Panc1 (cell line): Measurements from ENCODE around the gene MN1. TPM values are rescaled to one million over a fixed set of nuclear protein-coding genes. Genes with fewer than 3 reads are reported as not detected.

Experiments used
- ATAC-seq: fragments of 200-7000 bp; cut with Tn5 transposase; 2 replicates; pipeline ENCODE4 v1.9.1; 2020; ENCODE audit warnings: mild to moderate bottlenecking, moderate library complexity
- BruUV-seq: library from RNA; stranded (reverse); fragments of 400-500 nt; replicated peaks from 2 replicates; lab custom pipeline; 2021; lab: Mats Ljungman, UMichigan
- CTCF ChIA-PET: fragments of 300-600 bp; sonication (Branson Sonifier 250); formaldehyde crosslinking; loops from one replicate; lab custom pipeline; 2022; ENCODE audit warnings: antibody characterized with exemption; lab: Charles Lee
- POLR2A ChIA-PET: fragments of 300-600 bp; sonication (Branson Sonifier 250); formaldehyde crosslinking; loops from one replicate; lab custom pipeline; 2022; ENCODE audit warnings: antibody characterized with exemption; lab: Charles Lee
- DNase-seq: peaks from one replicate; pipeline ENCODE4 v3.0.0-alpha.2; 2010; ENCODE audit warnings: low read depth, low spot score
- H3K27ac ChIP-seq: 2 replicates; pipeline ENCODE4 v1.5.1; 2011; ENCODE audit warnings: mild to moderate bottlenecking, low read length, inconsistent platforms
- H3K27me3 ChIP-seq: fragments of 200-500 bp; sonication (Bioruptor generic); 2 replicates; pipeline ENCODE4 v1.6.0; 2014; ENCODE audit warnings: low read length, inconsistent platforms; ENCODE audit not compliant: control insufficient read depth, insufficient read depth
- H3K36me3 ChIP-seq: fragments of 200-500 bp; sonication (Bioruptor generic); 2 replicates; pipeline ENCODE4 v1.5.1; 2014; ENCODE audit warnings: inconsistent platforms, mild to moderate bottlenecking, low read length, moderate library complexity; ENCODE audit not compliant: control insufficient read depth, insufficient read depth
- H3K4me1 ChIP-seq: 2 replicates; pipeline ENCODE4 v1.5.1; 2011; ENCODE audit warnings: inconsistent platforms, mild to moderate bottlenecking, low read length, moderate library complexity; ENCODE audit not compliant: control insufficient read depth, insufficient read depth
- H3K4me3 ChIP-seq, 2 experiments: 2 replicates each; pipeline ENCODE4 v1.5.1; 2011 to 2012; ENCODE audit warnings: low read depth in 2 of 2, low read length in 2 of 2, mild to moderate bottlenecking in 2 of 2, inconsistent platforms in 1 of 2, moderate library complexity in 1 of 2
- H3K9me3 ChIP-seq: fragments of 200-500 bp; sonication (Bioruptor generic); 2 replicates; pipeline ENCODE4 v1.5.1; 2014; ENCODE audit warnings: low read depth, mild to moderate bottlenecking, inconsistent platforms, low read length, moderate library complexity; ENCODE audit not compliant: control insufficient read depth, insufficient read depth
- CTCF ChIP-seq: fragments of 450-650 bp; IDR thresholded peaks from 2 replicates; pipeline ENCODE4 v1.5.1; 2017; ENCODE audit warnings: mild to moderate bottlenecking
- POLR2AphosphoS5 ChIP-seq: IDR thresholded peaks from 2 replicates; pipeline ENCODE4 v1.6.1; 2012; ENCODE audit warnings: mild to moderate bottlenecking, low read depth, low read length, moderate library complexity
- SIN3A ChIP-seq: IDR thresholded peaks from 2 replicates; pipeline ENCODE4 v1.6.1; 2012; ENCODE audit warnings: low read depth, mild to moderate bottlenecking, low read length, moderate library complexity, borderline replicate concordance; ENCODE audit not compliant: insufficient read depth
- TCF7L2 ChIP-seq: IDR thresholded peaks from 2 replicates; pipeline ENCODE4 v1.6.1; 2011; ENCODE audit warnings: mild to moderate bottlenecking, low read depth, low read length, inconsistent platforms
- in situ Hi-C: cut with HindIII; loops from 2 replicates; pipeline ENCODE4 v1.10.0; 2016; ENCODE audit warnings: low sequenced_read_pairs, low pct_unique_long_range_greater_than_20kb
- intact Hi-C: fragments of 100-400 bp; cut with micrococcal nuclease; formaldehyde crosslinking; loops from one replicate; pipeline ENCODE4 v1.10.0; 2022; ENCODE audit not compliant: unreplicated experiment
- total RNA-seq: library from RNA; stranded (reverse); gene quantifications from one replicate; pipeline ENCODE4 v1.2.1, GENCODE V29; 2021; ENCODE audit not compliant: unreplicated experiment
- TF ChIP-seq, protein P1 (sequence below), 2 experiments: IDR thresholded peaks; 2 replicates each; pipeline ENCODE4 v1.6.1; 2011 to 2012; ENCODE audit warnings: low read depth in 2 of 2, control low read depth in 1 of 2, low read length in 1 of 2, mild to moderate bottlenecking in 1 of 2, moderate library complexity in 1 of 2; ENCODE audit not compliant: insufficient read depth in 1 of 2

MN1 gene
- total RNA-seq, 1 experiment from 2014 or later = 0.51 TPM

GRCh38 chr22:27749597-27750225 is 51.8 kb downstream of the MN1 start:
- no peak for ATAC-seq
- CTCF ChIA-PET = no interaction called here

GRCh38 chr22:27748751-27749191 is 52.8 kb downstream of the MN1 start:
- BruUV-seq = no TSS peak
- Histone ChIP-seq H3K27me3 (no peaks in the 10 kb centered on the region; the same call in 1 of the 2 replicates), H3K4me3 (no peak overlapping the region), H3K9me3 (no peaks in the 10 kb centered on the region), H3K27ac (no peak overlapping the region), H3K36me3 (no peaks in the 10 kb centered on the region), H3K4me1 (no peaks in the 10 kb centered on the region; the same call in 1 of the 2 replicates)
- POLR2A ChIA-PET = no interaction called here
- in situ Hi-C loops = no loop called here
- ATAC-seq = no peak
- intact Hi-C loops = no loop called here
- TF ChIP-seq CTCF = no peak
- no peak for TF ChIP-seq POLR2AphosphoS5
- TF ChIP-seq, protein P1, sequence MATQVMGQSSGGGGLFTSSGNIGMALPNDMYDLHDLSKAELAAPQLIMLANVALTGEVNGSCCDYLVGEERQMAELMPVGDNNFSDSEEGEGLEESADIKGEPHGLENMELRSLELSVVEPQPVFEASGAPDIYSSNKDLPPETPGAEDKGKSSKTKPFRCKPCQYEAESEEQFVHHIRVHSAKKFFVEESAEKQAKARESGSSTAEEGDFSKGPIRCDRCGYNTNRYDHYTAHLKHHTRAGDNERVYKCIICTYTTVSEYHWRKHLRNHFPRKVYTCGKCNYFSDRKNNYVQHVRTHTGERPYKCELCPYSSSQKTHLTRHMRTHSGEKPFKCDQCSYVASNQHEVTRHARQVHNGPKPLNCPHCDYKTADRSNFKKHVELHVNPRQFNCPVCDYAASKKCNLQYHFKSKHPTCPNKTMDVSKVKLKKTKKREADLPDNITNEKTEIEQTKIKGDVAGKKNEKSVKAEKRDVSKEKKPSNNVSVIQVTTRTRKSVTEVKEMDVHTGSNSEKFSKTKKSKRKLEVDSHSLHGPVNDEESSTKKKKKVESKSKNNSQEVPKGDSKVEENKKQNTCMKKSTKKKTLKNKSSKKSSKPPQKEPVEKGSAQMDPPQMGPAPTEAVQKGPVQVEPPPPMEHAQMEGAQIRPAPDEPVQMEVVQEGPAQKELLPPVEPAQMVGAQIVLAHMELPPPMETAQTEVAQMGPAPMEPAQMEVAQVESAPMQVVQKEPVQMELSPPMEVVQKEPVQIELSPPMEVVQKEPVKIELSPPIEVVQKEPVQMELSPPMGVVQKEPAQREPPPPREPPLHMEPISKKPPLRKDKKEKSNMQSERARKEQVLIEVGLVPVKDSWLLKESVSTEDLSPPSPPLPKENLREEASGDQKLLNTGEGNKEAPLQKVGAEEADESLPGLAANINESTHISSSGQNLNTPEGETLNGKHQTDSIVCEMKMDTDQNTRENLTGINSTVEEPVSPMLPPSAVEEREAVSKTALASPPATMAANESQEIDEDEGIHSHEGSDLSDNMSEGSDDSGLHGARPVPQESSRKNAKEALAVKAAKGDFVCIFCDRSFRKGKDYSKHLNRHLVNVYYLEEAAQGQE (IDR thresholded peaks at IDR 0.05; ENCODE audit: insufficient read depth in 1 of 2, low read depth in 2 of 2, low read length in 1 of 2) = no peak
- no peak for TF ChIP-seq SIN3A
- TF ChIP-seq TCF7L2 = no peak
- CTCF ChIA-PET = interaction anchor here (0.6 kb wide), 1 partner anchor 22 kb away, joined by 6 read pairs; no protein-coding TSS in a partner anchor
- DNase-seq = no peak

More at GRCh38 chr22:27749597-27750225, 51.8 kb downstream of the MN1 start:
- BruUV-seq = no TSS peak
- TF ChIP-seq POLR2AphosphoS5 (no peak), TCF7L2 (no peak), CTCF (no peak), SIN3A (no peak)
- TF ChIP-seq, protein P1 (IDR thresholded peaks at IDR 0.05; ENCODE audit: insufficient read depth in 1 of 2, low read depth in 2 of 2, low read length in 1 of 2) = no peak
- no peaks in the 10 kb centered on the region for H3K36me3 ChIP-seq
- no peaks in the 10 kb centered on the region for H3K9me3 ChIP-seq
- H3K4me1 ChIP-seq = no peaks in the 10 kb centered on the region; the same call in 1 of the 2 replicates
- in situ Hi-C loops = no loop called here
- POLR2A ChIA-PET = no interaction called here
- H3K4me3 ChIP-seq = no peak overlapping the region
- H3K27me3 ChIP-seq = no peaks in the 10 kb centered on the region; the same call in 1 of the 2 replicates
- DNase-seq = no peak
- intact Hi-C loops = no loop called here
- H3K27ac ChIP-seq = no peak overlapping the region
